DND-41 (cell line): Measurements from ENCODE around the gene HOXD10.

ENCODE experiments used
- ATAC-seq: fragments of 200-7000 bp; cut with Tn5 transposase; 3 replicates; pipeline ENCODE4 v1.9.1; 2021; ENCODE audit warnings: low read depth; ENCODE audit not compliant: insufficient read depth
- DNase-seq: peaks from one replicate; pipeline ENCODE4 v3.0.0-alpha.2; 2020
- H2AFZ ChIP-seq: 2 replicates; pipeline ENCODE4 v1.6.0; 2012; ENCODE audit warnings: low read depth, low read length
- H3K27ac ChIP-seq: 2 replicates; pipeline ENCODE4 v1.5.1; 2012; ENCODE audit warnings: low read length, inconsistent platforms
- H3K27me3 ChIP-seq: fragments of 200-600 bp; sonication (generic); 2 replicates; pipeline ENCODE4 v1.6.0; 2012; ENCODE audit warnings: low read length, mild to moderate bottlenecking, inconsistent platforms; ENCODE audit not compliant: insufficient read depth, poor library complexity
- H3K36me3 ChIP-seq: 2 replicates; pipeline ENCODE4 v1.5.1; 2012; ENCODE audit warnings: low read length, inconsistent platforms; ENCODE audit not compliant: insufficient read depth
- H3K4me1 ChIP-seq: 2 replicates; pipeline ENCODE4 v1.5.1; 2012; ENCODE audit warnings: mild to moderate bottlenecking, low read length; ENCODE audit not compliant: insufficient read depth
- H3K4me2 ChIP-seq: 2 replicates; pipeline ENCODE4 v1.6.0; 2012; ENCODE audit warnings: mild to moderate bottlenecking, moderate library complexity, low read length, inconsistent platforms; ENCODE audit not compliant: insufficient read depth
- H3K4me3 ChIP-seq, 2 experiments: fragments of 200-600 bp in 1 of 2; shearing (Covaris generic) in 1 of 2; 2 replicates each; pipeline ENCODE4 v1.5.1; 2012 to 2016; ENCODE audit warnings: inconsistent platforms in 2 of 2, low read length in 2 of 2, mild to moderate bottlenecking in 2 of 2, low read depth in 1 of 2, moderate library complexity in 1 of 2
- H3K79me2 ChIP-seq: 2 replicates; pipeline ENCODE4 v1.6.0; 2012; ENCODE audit warnings: low read length, inconsistent platforms; ENCODE audit not compliant: insufficient read depth
- H3K9ac ChIP-seq: 2 replicates; pipeline ENCODE4 v1.6.0; 2012; ENCODE audit warnings: low read depth, mild to moderate bottlenecking, inconsistent platforms, low read length, moderate library complexity
- H3K9me3 ChIP-seq: 2 replicates; pipeline ENCODE4 v1.5.1; 2012; ENCODE audit warnings: low read length, moderate library complexity, mild to moderate bottlenecking, inconsistent platforms; ENCODE audit not compliant: insufficient read depth, severe bottlenecking
- H4K20me1 ChIP-seq: 2 replicates; pipeline ENCODE4 v1.6.0; 2012; ENCODE audit warnings: low read length; ENCODE audit not compliant: insufficient read depth
- CTCF ChIP-seq: IDR thresholded peaks from 2 replicates; pipeline ENCODE4 v1.5.1; 2012; ENCODE audit warnings: borderline replicate concordance, low read length, moderate library complexity, mild to moderate bottlenecking; ENCODE audit not compliant: poor library complexity, severe bottlenecking; ENCODE audit errors: extremely low read depth
- EZH2 ChIP-seq: IDR thresholded peaks from 3 replicates; pipeline ENCODE4 v1.6.1; 2012; ENCODE audit warnings: borderline replicate concordance, low read depth, mild to moderate bottlenecking, moderate library complexity, low read length, inconsistent platforms; ENCODE audit not compliant: severe bottlenecking

The HOXD10 gene

GRCh38 chr2:176138526-176138922 is 21.9 kb downstream of the HOXD10 start:
- DNase-seq (no peak), ATAC-seq (no peak)
- no peaks in the 10 kb centered on the region for H3K79me2 ChIP-seq
- no peak overlapping the region for H3K4me2 ChIP-seq
- no peak overlapping the region for H3K9ac ChIP-seq
- no peaks in the 10 kb centered on the region for H4K20me1 ChIP-seq
- no peak overlapping the region for H3K27ac ChIP-seq
- no peak overlapping the region for H2AFZ ChIP-seq
- peaks cover 12% of the 10 kb centered on the region for H3K4me1 ChIP-seq
- peaks cover 2% of the 10 kb centered on the region for H3K27me3 ChIP-seq
- no peaks in the 10 kb centered on the region for H3K36me3 ChIP-seq
- H3K9me3 ChIP-seq, result no peaks in the 10 kb centered on the region
- no peak overlapping the region for H3K4me3 ChIP-seq
- no peak for TF ChIP-seq CTCF
- TF ChIP-seq EZH2, result no peak

GRCh38 chr2:176138923-176139660 is 22.5 kb downstream of the HOXD10 start:
- TF ChIP-seq CTCF (no peak), EZH2 (no peak)
- Histone ChIP-seq H3K27me3 (no peaks in the 10 kb centered on the region), H2AFZ (no peak overlapping the region), H3K79me2 (no peaks in the 10 kb centered on the region), H3K9ac (no peak overlapping the region), H3K36me3 (no peaks in the 10 kb centered on the region), H3K27ac (no peak overlapping the region), H3K9me3 (no peaks in the 10 kb centered on the region), H3K4me1 (peaks cover 12% of the 10 kb centered on the region), H3K4me3 (no peak overlapping the region), H4K20me1 (no peaks in the 10 kb centered on the region), H3K4me2 (no peak overlapping the region)
- no peak for ATAC-seq
- no peak for DNase-seq

- no peak for DNase-seq
- TF ChIP-seq CTCF (no peak), EZH2 (no peak)
- no peaks in the 10 kb centered on the region for H3K27me3 ChIP-seq
- H3K9me3 ChIP-seq, result no peaks in the 10 kb centered on the region
- H4K20me1 ChIP-seq, result no peaks in the 10 kb centered on the region
- H3K4me1 ChIP-seq, result peaks cover 12% of the 10 kb centered on the region
- peak overlapping the region; percentile 79 for H2AFZ ChIP-seq
- no peaks in the 10 kb centered on the region for H3K36me3 ChIP-seq
- peak overlapping the region; percentile 32 for H3K9ac ChIP-seq
- peak overlapping the region; percentile 72 for H3K4me2 ChIP-seq
- no peak overlapping the region for H3K27ac ChIP-seq
- no peak for ATAC-seq
- peak overlapping the region in 1 of 2 experiments; percentile 46; a peak in 2 of 4 replicates for H3K4me3 ChIP-seq
- H3K79me2 ChIP-seq, result no peaks in the 10 kb centered on the region
Observed at GRCh38 chr2:176139661-176140512, 23.3 kb downstream of the HOXD10 start.
